Central memory CD8-positive, alpha-beta T cell (primary cell): Measurements from ENCODE around the gene LRRC8E.

Experiments used
- ATAC-seq: fragments of 150-1000 bp; cut with Tn5 transposase; replicated peaks from 2 replicates; pipeline ENCODE4 v1.10.0; 2022; ENCODE audit warnings: mild to moderate bottlenecking, moderate FRiP score, moderate number of reproducible peaks; ENCODE audit not compliant: poor library complexity, severe bottlenecking; ENCODE audit errors: extremely low read depth
- DNase-seq, 2 donors: peaks; one replicate each; pipeline ENCODE4 v3.0.0; 2021; ENCODE audit warnings: low spot score in 2 of 2
- H3K27ac Mint-ChIP-seq: one replicate; pipeline ENCODE4 v1.8.0; 2022; ENCODE audit warnings: low read depth, mild to moderate bottlenecking, moderate library complexity, mixed read lengths
- H3K27me3 Mint-ChIP-seq: one replicate; pipeline ENCODE4 v1.8.0; 2022; ENCODE audit warnings: mixed read lengths
- H3K36me3 Mint-ChIP-seq: one replicate; pipeline ENCODE4 v1.8.0; 2022; ENCODE audit warnings: mild to moderate bottlenecking, moderate library complexity, mixed read lengths; ENCODE audit not compliant: insufficient read depth
- H3K4me1 Mint-ChIP-seq: one replicate; pipeline ENCODE4 v1.8.0; 2022; ENCODE audit warnings: mixed read lengths
- H3K4me3 Mint-ChIP-seq: one replicate; pipeline ENCODE4 v1.8.0; 2022; ENCODE audit warnings: mild to moderate bottlenecking, moderate library complexity, mixed read lengths
- H3K9me3 Mint-ChIP-seq: one replicate; pipeline ENCODE4 v1.8.0; 2022; ENCODE audit warnings: mixed read lengths

LRRC8E gene

DNA sequence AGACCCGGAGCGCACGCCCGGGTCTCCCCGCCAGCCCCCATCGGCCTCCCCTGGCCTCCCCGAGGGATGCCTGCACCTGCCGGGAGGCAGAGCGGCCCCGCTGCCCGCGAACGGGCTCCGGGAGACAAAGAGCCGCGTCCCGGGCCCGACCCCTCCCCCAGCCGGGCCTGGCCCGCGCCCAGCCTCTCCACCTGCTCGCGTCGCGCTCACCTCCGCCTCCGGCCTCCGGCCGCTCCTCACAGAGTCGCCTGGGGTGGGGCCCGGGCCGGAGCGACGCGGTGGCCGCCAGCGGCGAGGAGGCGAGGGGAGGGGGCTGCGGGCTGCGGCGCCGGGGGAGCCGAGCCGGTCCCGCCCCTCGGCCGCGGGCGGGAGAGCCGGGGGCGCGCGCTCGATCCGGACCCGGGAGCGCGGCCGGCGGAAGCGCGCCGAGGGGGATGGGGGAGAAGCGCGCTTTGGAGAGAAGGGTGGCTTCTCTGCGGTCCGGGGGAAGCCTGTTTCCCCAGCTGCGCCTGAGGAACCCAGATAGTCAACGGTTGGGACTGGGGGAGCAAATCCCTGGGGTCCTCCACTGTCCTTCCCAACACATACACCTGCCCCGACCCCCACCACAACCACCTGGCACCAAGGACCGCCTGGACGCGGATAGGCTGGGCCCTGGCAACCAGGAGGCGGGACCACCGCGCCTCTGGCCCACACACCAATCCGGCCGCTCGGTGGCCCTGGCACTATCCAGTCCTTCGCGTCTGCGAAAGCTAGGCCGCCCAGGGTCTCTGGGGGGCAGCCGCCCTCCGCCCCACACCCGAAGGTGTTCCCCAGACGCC lies 14.0 kb upstream of the LRRC8E start, which contains the start of gene PRR36:
TSS of gene PRR36 (minus strand) at position 315 of the 821 bp plus-strand sequence. CDS start 701 bp downstream, outside the sequence.
- Mint-ChIP-seq H3K9me3 (peaks cover 9% of the 10 kb centered on the region), H3K27ac (peak within 1 kb of the TSS; percentile 64), H3K36me3 (peaks cover 3% of the 10 kb centered on the region), H3K4me1 (peaks cover 15% of the 10 kb centered on the region), H3K27me3 (peaks cover 26% of the 10 kb centered on the region), H3K4me3 (peak within 1 kb of the TSS; percentile 55)
- DNase-seq (no peak), ATAC-seq (no peak)

DNA sequence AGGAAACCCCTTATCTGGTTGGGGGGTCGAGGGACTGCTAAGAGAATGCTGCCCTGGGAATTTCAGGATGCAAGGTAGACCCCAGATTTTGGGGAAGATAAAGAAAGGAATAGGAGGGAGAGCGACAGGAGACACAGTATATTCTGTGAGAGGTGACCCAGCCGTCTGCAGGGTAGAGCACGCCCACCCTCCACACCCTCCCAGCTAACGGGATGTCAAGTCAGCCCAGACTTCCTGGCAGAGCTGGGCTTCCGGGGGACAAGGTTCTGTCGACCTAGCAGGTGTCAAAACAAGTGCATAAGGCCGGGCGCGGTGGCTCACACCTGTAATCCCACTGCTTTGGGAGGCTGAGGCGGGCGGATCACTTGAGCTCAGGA lies 13.4 kb upstream of the LRRC8E start:
- Mint-ChIP-seq H3K4me1 (peaks cover 15% of the 10 kb centered on the region), H3K36me3 (peaks cover 3% of the 10 kb centered on the region), H3K4me3 (peak overlapping the region; percentile 32), H3K9me3 (peaks cover 9% of the 10 kb centered on the region), H3K27me3 (peaks cover 26% of the 10 kb centered on the region), H3K27ac (no peak overlapping the region)
- ATAC-seq (no peak), DNase-seq (no peak)

DNA sequence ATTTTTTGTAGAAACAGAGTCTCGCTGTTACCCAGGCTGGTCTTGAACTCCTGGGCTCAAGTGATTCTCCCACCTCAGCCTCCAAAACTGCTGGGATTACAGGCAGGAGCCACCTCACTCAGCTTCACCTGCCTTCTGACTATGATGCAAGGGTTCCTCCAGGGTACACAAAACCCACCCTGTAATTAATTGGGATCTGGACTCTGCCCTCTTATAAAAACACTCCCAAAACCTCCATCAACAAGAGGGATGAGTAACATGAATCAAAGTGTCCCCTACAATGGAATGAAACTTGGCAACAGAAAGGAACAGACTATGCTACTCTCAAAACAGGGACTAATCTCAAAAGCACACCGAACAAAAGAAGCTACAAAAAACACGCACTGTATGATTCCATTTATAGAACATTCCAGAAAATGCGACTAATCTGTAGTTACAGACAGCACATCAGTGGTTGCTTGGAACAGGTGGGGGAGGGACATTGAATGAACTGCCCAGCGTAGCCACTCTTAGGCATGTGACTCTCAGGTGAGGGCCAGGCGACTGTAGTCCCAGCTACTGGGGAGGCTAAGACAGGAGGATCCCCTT lies 11.0 kb upstream of the LRRC8E start:
- Mint-ChIP-seq H3K27ac (no peak overlapping the region), H3K27me3 (peaks cover 11% of the 10 kb centered on the region), H3K4me3 (no peak overlapping the region), H3K9me3 (no peaks in the 10 kb centered on the region), H3K36me3 (peaks cover 4% of the 10 kb centered on the region), H3K4me1 (no peaks in the 10 kb centered on the region)
- ATAC-seq (no peak), DNase-seq (no peak)

DNA sequence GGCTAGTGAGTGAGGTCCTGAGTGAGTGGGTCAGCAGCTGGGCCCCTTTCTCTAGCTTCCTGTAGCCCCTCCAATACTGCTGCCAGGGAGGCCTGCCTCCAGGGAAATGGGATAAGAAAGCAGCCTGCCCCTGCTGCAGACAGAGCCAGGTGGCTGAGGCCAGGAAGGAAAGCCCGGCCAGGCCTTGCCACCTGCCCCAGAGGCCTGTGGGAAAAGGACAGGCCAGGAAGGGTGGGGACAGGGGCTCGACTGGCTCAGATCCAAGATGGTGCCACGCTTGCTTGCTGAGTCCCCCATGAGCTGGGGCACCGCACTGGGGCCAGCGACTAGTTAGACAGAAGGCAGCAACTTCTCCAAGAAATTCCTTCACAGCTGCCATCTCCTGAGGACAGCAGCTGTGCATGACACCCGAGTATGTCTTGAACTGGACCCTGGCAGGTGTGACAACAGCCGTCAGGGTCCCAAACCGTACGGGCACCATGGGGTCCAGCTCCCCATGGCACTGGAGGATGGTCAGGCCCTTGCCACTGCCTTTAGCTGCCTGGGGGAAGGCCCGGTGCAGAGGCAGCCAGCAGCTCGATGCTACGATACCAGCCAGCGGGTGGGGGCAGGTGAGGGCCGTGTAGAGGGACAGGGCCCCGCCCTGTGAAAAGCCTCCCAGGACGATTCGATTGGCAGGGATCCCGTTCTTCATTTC lies 9.1 kb upstream of the LRRC8E start:
- H3K27me3 Mint-ChIP-seq: no peaks in the 10 kb centered on the region
- no peaks in the 10 kb centered on the region for H3K9me3 Mint-ChIP-seq
- peaks cover 4% of the 10 kb centered on the region for H3K36me3 Mint-ChIP-seq
- DNase-seq (no peak), ATAC-seq (no peak)
- H3K27ac Mint-ChIP-seq: no peak overlapping the region
- H3K4me1 Mint-ChIP-seq: no peaks in the 10 kb centered on the region
- no peak overlapping the region for H3K4me3 Mint-ChIP-seq

DNA sequence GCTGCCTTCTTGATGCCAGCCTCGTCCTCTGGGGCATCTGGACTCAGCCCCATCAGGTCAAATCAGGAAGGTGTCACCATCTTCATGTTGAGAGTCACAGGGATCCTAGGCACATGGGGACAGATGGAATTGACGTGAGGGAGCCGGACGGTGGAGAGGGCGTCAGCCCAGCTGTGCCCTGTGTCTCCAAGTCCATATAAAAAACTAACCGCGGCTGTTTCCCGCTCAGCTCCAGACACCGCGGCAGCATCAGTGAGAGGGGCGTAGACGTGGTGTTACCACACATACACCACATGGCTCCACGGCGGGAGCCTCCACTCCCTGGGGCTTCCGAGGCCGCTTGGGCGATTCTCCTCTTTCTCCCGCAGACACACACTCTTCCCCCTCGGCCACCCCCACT lies 8.5 kb upstream of the LRRC8E start:
- no peak for ATAC-seq
- Mint-ChIP-seq H3K4me1 (no peaks in the 10 kb centered on the region), H3K27ac (no peak overlapping the region), H3K27me3 (no peaks in the 10 kb centered on the region), H3K4me3 (no peak overlapping the region), H3K36me3 (peaks cover 4% of the 10 kb centered on the region), H3K9me3 (no peaks in the 10 kb centered on the region)
- DNase-seq: no peak

DNA sequence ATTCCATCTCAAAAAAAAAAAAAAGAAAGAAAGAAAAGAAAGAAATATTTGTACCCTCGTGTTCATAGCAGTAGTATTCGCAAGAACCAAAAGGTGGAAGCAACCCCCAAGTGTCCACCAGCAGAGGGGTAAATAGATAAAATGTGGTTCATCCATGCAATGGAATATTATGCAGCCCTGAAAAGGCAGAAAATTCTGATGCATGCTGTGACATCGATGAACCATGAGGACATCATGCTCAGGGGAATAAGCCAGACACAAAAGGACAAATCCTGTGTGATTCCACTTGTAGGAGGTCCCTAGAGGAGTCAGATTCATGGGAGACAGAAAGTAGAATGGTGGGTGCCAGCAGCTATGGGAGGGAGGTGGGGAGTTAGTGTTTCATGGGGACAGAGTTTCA lies 6.4 kb upstream of the LRRC8E start:
- Mint-ChIP-seq H3K27ac (no peak overlapping the region), H3K4me1 (no peaks in the 10 kb centered on the region), H3K27me3 (no peaks in the 10 kb centered on the region), H3K9me3 (no peaks in the 10 kb centered on the region), H3K36me3 (peaks cover 4% of the 10 kb centered on the region), H3K4me3 (no peak overlapping the region)
- DNase-seq (no peak), ATAC-seq (no peak)

DNA sequence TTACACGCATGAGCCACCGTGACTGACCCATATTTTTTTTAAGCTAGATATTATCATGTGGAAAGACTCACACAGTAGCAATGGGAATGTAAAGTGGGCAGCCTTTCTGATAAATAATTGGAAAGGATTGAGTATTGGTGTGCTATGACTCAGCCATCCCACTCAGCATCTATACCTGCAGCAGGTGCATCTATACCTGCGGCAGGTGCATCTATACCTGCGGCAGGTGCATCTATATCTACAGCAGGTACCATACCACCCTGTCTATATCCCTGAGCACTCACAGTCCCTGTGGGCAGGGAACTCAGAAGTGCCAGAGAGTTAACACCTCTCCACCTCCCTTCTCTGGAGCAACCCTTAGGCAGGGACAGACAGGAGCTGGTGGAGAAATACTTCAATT lies 5.2 kb upstream of the LRRC8E start:
- Mint-ChIP-seq H3K4me3 (no peak overlapping the region), H3K36me3 (peaks cover 3% of the 10 kb centered on the region), H3K9me3 (no peaks in the 10 kb centered on the region), H3K4me1 (no peaks in the 10 kb centered on the region), H3K27ac (no peak overlapping the region), H3K27me3 (peaks cover 10% of the 10 kb centered on the region)
- DNase-seq (no peak), ATAC-seq (no peak)

DNA sequence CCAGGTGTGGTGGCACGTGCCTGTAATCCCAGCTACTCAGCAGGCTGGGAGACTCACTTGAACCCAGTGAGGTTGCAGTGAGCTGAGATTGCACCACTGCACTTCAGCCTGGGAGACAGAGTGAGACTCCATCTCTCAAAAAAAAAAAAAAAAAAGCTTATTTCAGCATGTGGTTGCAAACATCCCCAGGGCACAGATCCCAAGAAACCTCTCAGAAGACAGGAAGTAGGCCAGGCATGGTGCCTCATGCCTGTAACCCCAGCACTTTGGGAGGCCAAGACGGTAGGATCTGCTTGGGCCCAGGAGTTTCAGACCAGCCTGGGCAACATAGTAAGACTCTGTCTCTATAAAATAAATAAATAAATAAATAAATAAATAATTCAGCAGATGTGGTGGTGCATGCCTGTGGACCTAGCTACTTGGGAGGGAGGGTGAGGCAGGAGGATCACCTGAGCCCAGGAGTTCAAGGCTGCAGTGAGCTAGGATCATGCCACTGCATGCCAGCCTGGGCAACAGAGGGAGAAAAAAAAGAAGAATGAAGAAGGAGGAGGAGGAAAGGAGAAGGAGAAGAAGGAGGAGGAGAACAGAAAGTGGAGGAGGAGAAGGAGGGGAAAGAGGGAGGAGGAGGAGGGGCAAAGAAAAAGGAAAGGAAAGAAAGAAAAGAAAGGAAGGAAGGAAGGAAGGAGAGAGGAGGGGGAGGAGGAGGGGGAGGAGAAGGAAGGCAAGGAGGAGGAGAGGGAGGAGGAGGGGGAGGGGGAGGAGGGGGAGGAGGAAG lies 4.3 kb upstream of the LRRC8E start:
- DNase-seq (no peak), ATAC-seq (no peak)
- H3K4me1 Mint-ChIP-seq: no peaks in the 10 kb centered on the region
- H3K36me3 Mint-ChIP-seq: peaks cover 3% of the 10 kb centered on the region
- no peak overlapping the region for H3K27ac Mint-ChIP-seq
- H3K4me3 Mint-ChIP-seq: no peak overlapping the region
- peaks cover 15% of the 10 kb centered on the region for H3K27me3 Mint-ChIP-seq
- no peaks in the 10 kb centered on the region for H3K9me3 Mint-ChIP-seq

DNA sequence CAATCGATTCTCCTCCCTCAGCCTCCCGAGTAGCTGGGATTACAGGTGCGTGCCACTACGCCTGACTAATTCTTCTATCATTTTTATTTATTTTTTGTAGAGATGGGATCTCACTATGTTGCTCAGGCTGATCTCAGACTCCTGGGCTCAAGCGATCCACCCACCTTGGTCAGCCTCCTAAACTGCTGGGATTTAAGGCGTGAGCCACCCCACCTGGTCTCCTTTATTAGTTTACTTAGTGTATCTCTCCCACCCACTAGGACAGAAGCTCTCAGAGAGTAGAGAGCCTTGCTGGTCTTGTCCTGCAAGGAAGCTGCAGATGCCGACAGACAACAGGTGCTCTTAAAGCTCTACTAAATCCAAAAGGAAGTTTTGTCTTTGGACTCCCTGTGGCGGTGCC lies 2.5 kb upstream of the LRRC8E start:
- H3K27me3 Mint-ChIP-seq: peaks cover 20% of the 10 kb centered on the region
- ATAC-seq (no peak), DNase-seq (no peak)
- H3K27ac Mint-ChIP-seq: no peak overlapping the region
- H3K36me3 Mint-ChIP-seq: peaks cover 3% of the 10 kb centered on the region
- no peak overlapping the region for H3K4me3 Mint-ChIP-seq
- H3K4me1 Mint-ChIP-seq: no peaks in the 10 kb centered on the region
- no peaks in the 10 kb centered on the region for H3K9me3 Mint-ChIP-seq

DNA sequence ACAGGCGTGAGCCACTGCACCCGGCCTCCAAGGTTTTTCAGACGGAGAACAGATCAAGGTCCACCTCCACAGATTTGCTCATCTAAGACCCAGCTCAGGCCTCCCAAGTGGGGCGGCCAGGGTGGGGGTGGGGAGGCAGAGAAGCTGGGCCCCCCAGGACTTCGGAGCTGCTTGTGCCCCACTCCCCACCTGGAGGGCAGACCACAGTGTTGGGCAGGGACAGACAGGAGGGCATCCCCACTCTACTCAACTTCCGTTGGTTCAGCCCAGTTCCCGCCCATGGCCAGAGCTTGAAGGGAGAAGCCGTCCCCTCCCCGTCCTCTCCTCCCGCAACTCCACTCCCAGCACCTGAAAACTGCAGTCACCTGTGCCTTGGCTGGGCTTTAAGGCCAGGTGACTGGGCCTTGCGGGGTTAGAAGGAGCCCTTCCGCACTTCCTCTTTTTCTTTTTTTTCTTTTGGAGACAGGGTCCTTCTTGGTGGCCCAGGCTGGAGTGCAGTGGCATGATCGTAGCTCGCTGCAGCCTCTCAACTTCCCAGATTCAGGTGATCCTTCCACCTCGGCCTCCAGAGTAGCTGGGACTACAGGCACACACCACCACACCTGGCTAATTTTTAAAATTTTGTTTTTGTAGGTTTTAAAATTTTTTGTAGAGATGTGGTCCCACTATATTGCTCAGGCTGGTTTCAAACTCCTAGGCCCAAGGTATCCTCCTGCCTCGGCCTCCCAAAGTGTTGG lies 734 bp upstream of the LRRC8E start:
- Mint-ChIP-seq H3K4me3 (no peak overlapping the region), H3K9me3 (no peaks in the 10 kb centered on the region), H3K4me1 (no peaks in the 10 kb centered on the region), H3K27ac (no peak overlapping the region), H3K27me3 (peaks cover 20% of the 10 kb centered on the region), H3K36me3 (peaks cover 1% of the 10 kb centered on the region)
- ATAC-seq (no peak), DNase-seq (no peak)

DNA sequence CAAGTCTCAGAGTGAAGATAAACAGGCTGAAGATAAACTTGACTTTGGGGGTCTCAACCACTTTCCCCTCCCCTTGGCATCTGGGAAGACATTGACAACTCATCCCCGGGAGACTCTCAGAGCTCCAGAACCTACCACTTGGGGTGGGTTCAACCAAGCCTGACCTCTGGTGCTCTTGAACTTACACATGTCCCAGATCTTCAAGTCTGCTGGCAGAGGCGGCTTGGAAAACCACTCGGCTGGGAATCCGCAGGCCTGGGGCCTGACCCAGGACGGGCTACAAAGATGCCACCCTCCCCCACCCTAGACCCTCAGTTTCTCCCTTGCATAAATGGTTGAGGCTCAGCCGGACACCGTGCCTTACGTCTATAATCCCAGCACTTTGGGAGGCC lies 512 bp downstream of the LRRC8E start:
- Mint-ChIP-seq H3K4me1 (no peaks in the 10 kb centered on the region), H3K27me3 (peaks cover 21% of the 10 kb centered on the region), H3K9me3 (no peaks in the 10 kb centered on the region), H3K27ac (no peak overlapping the region), H3K4me3 (no peak overlapping the region), H3K36me3 (peaks cover 1% of the 10 kb centered on the region)
- ATAC-seq (no peak), DNase-seq (no peak)
